GM13977 (cell line): ENCODE measurements around the gene IRF2BP2.

ENCODE experiments used
- DNase-seq: peaks from one replicate; pipeline ENCODE4 v3.0.0; 2012; ENCODE audit warnings: low spot score
- in situ Hi-C: fragments of 300-500 bp; cut with MboI; formaldehyde crosslinking; loops from one replicate; pipeline ENCODE4 v1.12.0; 2022; ENCODE audit warnings: low sequenced_read_pairs, low pct_unique_long_range_greater_than_20kb, mixed read lengths, inconsistent platforms; ENCODE audit not compliant: unreplicated experiment
- TF ChIP-seq, protein P1 (sequence below): IDR thresholded peaks from 2 replicates; pipeline ENCODE4 v1.5.1; 2012; ENCODE audit warnings: mild to moderate bottlenecking, control low read depth; ENCODE audit not compliant: insufficient read depth; ENCODE audit errors: extremely low read depth, missing control alignments

IRF2BP2 gene

DNA sequence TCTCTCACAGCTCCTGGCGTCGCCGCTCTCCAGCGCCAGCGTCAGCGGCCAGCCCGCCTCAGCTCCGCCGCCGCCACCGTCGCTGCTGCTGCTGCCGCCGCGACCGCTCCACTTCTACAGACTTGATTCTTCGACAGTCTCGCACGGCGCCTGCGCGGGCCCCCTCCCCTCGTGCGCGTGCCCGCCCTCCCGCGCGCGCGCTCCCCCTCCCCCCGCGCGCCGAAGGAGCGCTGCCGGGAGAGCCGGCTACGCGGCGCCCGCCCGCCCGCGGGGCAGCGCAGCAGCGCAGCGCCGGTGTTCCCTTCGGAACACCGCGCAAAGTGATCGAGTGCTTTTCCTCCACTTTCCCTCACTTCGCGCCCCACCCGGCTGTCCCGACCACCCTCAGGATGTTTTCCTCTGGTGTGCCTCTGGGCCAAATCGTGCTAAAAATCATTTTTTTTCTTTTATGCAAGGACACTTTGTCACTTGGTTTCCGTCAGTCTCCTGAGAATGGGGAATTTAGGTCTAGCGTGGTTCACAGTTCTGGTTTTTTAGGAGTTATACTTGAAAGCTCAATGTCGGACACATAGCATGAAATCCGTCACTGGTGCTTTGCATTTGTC, at the start of gene IRF2BP2:
TSS of gene IRF2BP2 (minus strand) at position 118 of the 605 bp plus-strand sequence. CDS start 684 bp downstream, outside the sequence.
- TF ChIP-seq, protein P1, sequence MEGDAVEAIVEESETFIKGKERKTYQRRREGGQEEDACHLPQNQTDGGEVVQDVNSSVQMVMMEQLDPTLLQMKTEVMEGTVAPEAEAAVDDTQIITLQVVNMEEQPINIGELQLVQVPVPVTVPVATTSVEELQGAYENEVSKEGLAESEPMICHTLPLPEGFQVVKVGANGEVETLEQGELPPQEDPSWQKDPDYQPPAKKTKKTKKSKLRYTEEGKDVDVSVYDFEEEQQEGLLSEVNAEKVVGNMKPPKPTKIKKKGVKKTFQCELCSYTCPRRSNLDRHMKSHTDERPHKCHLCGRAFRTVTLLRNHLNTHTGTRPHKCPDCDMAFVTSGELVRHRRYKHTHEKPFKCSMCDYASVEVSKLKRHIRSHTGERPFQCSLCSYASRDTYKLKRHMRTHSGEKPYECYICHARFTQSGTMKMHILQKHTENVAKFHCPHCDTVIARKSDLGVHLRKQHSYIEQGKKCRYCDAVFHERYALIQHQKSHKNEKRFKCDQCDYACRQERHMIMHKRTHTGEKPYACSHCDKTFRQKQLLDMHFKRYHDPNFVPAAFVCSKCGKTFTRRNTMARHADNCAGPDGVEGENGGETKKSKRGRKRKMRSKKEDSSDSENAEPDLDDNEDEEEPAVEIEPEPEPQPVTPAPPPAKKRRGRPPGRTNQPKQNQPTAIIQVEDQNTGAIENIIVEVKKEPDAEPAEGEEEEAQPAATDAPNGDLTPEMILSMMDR, result no peak
- in situ Hi-C loops, result loop anchor here (10.0 kb wide), 1 partner anchor 225 kb away; no protein-coding TSS in a partner anchor
- DNase-seq, result peak; percentile 94

DNA sequence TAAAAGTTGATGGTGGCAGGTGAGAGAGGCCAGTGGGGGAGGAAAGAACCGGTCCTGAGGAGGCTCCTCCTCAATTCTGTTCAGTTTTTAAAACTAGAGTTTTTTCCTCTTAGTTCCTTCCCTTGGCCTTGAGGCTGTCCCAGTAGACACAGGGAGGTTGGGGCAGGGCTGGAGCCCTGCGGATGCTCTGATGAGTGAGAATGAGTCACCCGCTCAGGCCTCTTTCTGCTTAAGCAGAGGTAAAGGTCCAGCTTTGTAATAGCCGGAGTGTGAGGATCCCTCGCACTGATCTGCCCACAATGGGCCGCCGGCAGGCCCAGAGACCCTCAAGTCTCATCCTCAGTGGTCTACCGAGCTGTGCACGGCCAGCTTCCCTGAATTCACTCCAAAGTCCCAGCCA, 49.6 kb upstream of the IRF2BP2 start:
- in situ Hi-C loops, result no loop called here
- TF ChIP-seq, protein P1, result no peak

DNA sequence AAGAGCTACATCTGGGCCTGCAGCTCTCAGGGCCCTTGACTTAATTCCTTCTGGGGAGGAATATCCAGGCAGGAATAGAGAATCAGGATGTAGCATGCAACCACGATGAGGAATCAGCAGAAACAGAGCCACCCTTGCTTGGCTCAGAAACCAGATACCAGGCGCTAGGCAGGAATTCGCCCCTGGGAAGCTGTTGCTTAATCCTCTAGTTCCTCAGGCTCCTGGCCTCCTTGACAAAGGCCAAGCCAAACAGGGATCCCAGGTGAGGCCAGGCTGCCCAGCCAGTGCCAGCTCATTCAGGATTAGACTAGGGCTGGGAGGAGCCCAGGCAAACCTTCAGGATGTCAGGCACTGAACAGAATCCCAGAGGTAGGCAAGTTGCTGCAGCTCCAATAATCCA, 48.2 kb upstream of the IRF2BP2 start:
- TF ChIP-seq, protein P1, result no peak
- in situ Hi-C loops, result no loop called here
- no peak for DNase-seq

More for the DNA sequence above, 49.6 kb upstream of the IRF2BP2 start:
- DNase-seq, result no peak

DNA sequence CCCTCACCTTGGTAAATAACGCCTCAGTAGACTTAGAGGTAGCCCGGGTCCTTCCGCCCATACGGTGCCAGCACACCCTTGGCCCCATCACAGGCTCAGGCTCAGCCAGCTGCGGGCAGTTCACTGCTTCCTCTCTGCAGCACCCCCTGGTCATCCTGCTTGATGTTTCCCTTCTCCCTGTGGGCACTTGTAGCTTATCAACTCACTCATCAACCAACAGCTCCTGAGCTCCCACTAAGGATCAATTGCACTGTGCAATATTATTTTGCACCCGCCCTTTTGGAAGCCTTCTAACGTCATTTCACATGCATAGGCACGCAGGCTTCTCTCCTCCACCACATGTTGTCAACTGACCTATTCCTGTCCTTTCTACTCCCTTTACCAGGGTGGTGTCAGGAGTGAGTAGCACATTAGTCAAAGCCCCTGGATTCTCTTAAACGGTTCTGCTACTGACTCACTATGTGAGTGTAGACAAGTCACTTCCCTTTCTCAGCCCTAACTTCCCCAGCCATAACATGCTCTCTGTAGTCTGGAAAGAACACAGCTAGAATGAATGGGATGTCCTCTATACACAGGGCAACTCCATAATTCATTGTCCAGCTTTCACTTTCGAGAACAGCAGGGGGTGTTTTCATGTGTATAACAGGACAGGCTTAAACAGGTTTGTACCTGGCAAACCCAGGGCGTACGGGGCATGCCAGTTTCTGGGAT, 47.1 kb upstream of the IRF2BP2 start:
- TF ChIP-seq, protein P1, result no peak
- DNase-seq, result peak; percentile 32
- in situ Hi-C loops, result no loop called here

DNA sequence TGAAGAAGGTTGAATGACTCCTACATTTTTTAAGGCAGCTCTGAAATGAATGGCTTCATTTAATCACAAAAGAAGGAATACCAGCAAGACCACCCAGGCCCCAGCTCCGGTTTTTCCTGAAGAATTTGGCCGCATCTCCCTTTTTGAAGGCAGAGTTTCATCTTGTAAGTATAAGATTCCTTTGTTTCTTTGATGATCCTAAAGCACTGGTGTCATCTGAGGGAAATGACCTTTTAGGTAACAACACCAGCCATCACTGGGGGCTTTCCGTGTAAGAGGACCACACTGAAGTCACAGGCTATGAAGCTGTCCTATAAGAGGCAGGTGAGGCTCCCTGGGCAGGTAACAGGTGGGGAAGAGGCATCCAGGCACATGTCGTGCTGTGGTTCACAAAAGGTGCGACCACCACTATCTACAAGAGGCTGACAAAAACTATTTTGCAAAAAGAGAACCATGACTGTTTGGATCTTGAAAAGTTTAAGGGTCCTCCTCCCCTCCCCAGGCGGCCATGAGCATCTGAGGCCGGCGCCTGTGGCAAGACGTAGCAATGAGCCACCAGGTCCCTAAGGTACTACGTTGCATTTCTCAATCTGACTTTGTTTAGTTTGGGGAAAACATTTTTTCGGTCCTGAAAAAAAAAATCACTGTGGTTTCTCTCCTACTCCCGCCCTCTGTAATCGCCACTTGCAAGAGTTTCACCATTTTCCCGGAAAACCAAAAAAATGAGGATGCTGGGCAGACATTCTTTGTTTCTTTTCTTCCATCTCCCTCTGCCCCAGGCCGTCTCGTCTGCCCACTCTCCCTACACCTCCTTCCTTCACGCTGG, 46.3 kb upstream of the IRF2BP2 start:
- no peak for DNase-seq
- in situ Hi-C loops, result no loop called here

More for the DNA sequence above, 46.3 kb upstream of the IRF2BP2 start:
- TF ChIP-seq, protein P1, result no peak
